OCI-LY7 (cell line): ENCODE measurements around the gene ECT2L. TPM values are rescaled to one million over a fixed set of nuclear protein-coding genes. Genes with fewer than 3 reads are reported as not detected.

Experiments used
- BruUV-seq: library from RNA; stranded (reverse); fragments of 400-500 nt; replicated peaks from 2 replicates; lab custom pipeline; 2021; lab: Mats Ljungman, UMichigan
- CTCF ChIA-PET: fragments of 300-600 bp; sonication (Branson Sonifier 250); formaldehyde crosslinking; loops from one replicate; lab custom pipeline; 2022; ENCODE audit warnings: antibody characterized with exemption; ENCODE audit not compliant: unreplicated experiment; lab: Charles Lee
- POLR2A ChIA-PET: fragments of 300-600 bp; sonication (Branson Sonifier 250); formaldehyde crosslinking; loops from one replicate; lab custom pipeline; 2022; ENCODE audit warnings: antibody characterized with exemption; lab: Charles Lee
- DNase-seq: peaks from one replicate; pipeline ENCODE4 v3.0.0-alpha.2; 2015; ENCODE audit warnings: low spot score
- H2AFZ ChIP-seq: fragments of 200-600 bp; sonication (generic), shearing (Covaris generic); 2 replicates; pipeline ENCODE4 v1.6.1; 2014; ENCODE audit warnings: mild to moderate bottlenecking, antibody characterized with exemption, low read length, moderate library complexity
- H3K27ac ChIP-seq: fragments of 200-600 bp; sonication (generic); 2 replicates; pipeline ENCODE4 v1.5.1; 2014; ENCODE audit warnings: mixed run types, low read depth, mild to moderate bottlenecking, moderate library complexity, low read length, inconsistent platforms; ENCODE audit not compliant: poor library complexity, severe bottlenecking
- H3K36me3 ChIP-seq: fragments of 200-600 bp; sonication (generic); 2 replicates; pipeline ENCODE4 v1.6.1; 2014; ENCODE audit warnings: mild to moderate bottlenecking, antibody characterized with exemption, low read length, moderate library complexity, mixed read lengths; ENCODE audit not compliant: insufficient read depth
- H3K4me1 ChIP-seq: fragments of 200-600 bp; sonication (generic); 2 replicates; pipeline ENCODE4 v1.5.1; 2014; ENCODE audit warnings: mild to moderate bottlenecking, low read length; ENCODE audit not compliant: insufficient read depth, poor library complexity, severe bottlenecking
- H3K4me2 ChIP-seq: fragments of 200-600 bp; sonication (generic); 2 replicates; pipeline ENCODE4 v1.6.1; 2014; ENCODE audit warnings: mild to moderate bottlenecking, low read length
- H3K4me3 ChIP-seq: fragments of 200-600 bp; sonication (generic); 2 replicates; pipeline ENCODE4 v1.5.1; 2014; ENCODE audit warnings: mild to moderate bottlenecking, low read depth, low read length; ENCODE audit not compliant: poor library complexity, severe bottlenecking
- H3K79me2 ChIP-seq: fragments of 200-600 bp; sonication (generic); 2 replicates; pipeline ENCODE4 v1.6.1; 2016; ENCODE audit warnings: low read depth, mild to moderate bottlenecking, low read length, moderate library complexity, mixed read lengths; ENCODE audit not compliant: insufficient read depth
- H3K9me2 ChIP-seq: fragments of 200-600 bp; sonication (generic); 2 replicates; pipeline ENCODE4 v1.6.1; 2016; ENCODE audit warnings: mild to moderate bottlenecking, low read length, mixed read lengths; ENCODE audit not compliant: insufficient read depth
- H3K9me3 ChIP-seq: fragments of 200-600 bp; sonication (generic); 2 replicates; pipeline ENCODE4 v1.6.1; 2014; ENCODE audit warnings: mild to moderate bottlenecking, mixed run types, low read length, mixed read lengths
- H4K20me1 ChIP-seq: fragments of 200-600 bp; sonication (generic); 2 replicates; pipeline ENCODE4 v1.6.1; 2014; ENCODE audit warnings: mild to moderate bottlenecking, antibody characterized with exemption, low read length, moderate library complexity, mixed read lengths; ENCODE audit not compliant: insufficient read depth
- EZH2phosphoT487 ChIP-seq: fragments of 200-600 bp; sonication (generic); IDR thresholded peaks from 2 replicates; pipeline ENCODE4 v1.6.1; 2018; ENCODE audit warnings: low read depth, borderline replicate concordance, mild to moderate bottlenecking, mixed run types, antibody characterized with exemption, low read length, moderate library complexity, mixed read lengths
- intact Hi-C: fragments of 100-400 bp; cut with micrococcal nuclease; formaldehyde crosslinking; loops from one replicate; pipeline ENCODE4 v1.10.0; 2022; ENCODE audit not compliant: unreplicated experiment
- total RNA-seq, 2 experiments: library from RNA; depleted of rRNA in 1 of 2; stranded (reverse); fragments of >200 nt in 1 of 2; shearing (Covaris generic) in 1 of 2; gene quantifications; 2 replicates each; pipeline ENCODE4 v1.2.3, GENCODE V29; 2014 to 2022
- TF ChIP-seq, protein P1 (sequence below): fragments of 200-600 bp; sonication (generic); conservative IDR thresholded peaks from 2 replicates; pipeline ENCODE4 v1.5.1; 2014; ENCODE audit warnings: mild to moderate bottlenecking, antibody characterized with exemption, low read length, moderate library complexity, mixed read lengths

The ECT2L gene
- total RNA-seq, 2 experiments from 2014 or later, result not detected

DNA sequence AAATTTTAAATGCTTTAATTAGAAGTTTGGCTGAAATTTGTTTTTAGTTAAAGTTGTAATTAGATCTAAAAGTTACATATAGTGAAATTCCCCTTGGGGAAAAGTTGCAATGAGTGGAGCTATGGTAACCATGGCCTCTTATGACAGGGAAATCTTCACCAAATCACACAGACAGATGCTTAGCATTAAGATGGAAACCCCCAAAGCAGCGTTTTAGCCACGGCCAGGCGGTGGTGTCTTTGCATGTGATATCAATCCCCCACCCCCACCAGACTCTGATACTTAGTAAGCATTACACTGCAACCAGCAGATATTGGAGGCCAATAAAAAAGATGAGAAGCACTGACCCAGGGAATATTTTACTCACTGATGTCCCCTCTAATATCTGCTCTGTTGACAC lies 116.4 kb downstream of the ECT2L start:
- Histone ChIP-seq H3K36me3 (peaks cover 92% of the 10 kb centered on the region), H3K4me2 (no peak overlapping the region), H3K4me1 (no peaks in the 10 kb centered on the region), H3K4me3 (no peak overlapping the region), H3K9me3 (no peaks in the 10 kb centered on the region), H3K27ac (no peak overlapping the region), H3K9me2 (no peaks in the 10 kb centered on the region), H3K79me2 (no peaks in the 10 kb centered on the region), H4K20me1 (no peaks in the 10 kb centered on the region), H2AFZ (no peak overlapping the region)
- BruUV-seq, result no TSS peak
- POLR2A ChIA-PET, result no interaction called here
- TF ChIP-seq EZH2phosphoT487, result no peak
- TF ChIP-seq, protein P1, sequence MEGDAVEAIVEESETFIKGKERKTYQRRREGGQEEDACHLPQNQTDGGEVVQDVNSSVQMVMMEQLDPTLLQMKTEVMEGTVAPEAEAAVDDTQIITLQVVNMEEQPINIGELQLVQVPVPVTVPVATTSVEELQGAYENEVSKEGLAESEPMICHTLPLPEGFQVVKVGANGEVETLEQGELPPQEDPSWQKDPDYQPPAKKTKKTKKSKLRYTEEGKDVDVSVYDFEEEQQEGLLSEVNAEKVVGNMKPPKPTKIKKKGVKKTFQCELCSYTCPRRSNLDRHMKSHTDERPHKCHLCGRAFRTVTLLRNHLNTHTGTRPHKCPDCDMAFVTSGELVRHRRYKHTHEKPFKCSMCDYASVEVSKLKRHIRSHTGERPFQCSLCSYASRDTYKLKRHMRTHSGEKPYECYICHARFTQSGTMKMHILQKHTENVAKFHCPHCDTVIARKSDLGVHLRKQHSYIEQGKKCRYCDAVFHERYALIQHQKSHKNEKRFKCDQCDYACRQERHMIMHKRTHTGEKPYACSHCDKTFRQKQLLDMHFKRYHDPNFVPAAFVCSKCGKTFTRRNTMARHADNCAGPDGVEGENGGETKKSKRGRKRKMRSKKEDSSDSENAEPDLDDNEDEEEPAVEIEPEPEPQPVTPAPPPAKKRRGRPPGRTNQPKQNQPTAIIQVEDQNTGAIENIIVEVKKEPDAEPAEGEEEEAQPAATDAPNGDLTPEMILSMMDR, result no peak
- CTCF ChIA-PET, result no interaction called here
- DNase-seq, result no peak
- intact Hi-C loops, result no loop called here

DNA sequence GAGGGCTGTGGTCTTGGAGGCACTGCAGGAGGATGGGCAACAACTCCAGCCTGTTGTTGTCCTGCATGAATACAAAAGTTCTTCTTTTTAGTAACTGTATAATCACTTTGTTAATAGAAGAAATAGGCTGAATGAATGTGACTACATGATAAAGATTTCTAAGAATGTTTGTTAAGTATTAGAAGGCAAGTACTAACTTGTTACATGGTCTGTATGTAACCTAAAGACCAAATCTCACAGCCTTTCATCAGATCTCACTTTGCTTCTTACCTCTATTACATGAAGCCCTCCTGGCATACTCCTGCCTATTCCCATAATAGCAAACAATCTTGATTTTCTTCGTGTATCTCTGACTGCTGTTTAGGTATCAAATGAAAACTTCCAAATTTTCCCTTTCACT lies 118.8 kb downstream of the ECT2L start:
- Histone ChIP-seq H3K27ac (no peak overlapping the region), H3K4me3 (no peak overlapping the region), H4K20me1 (no peaks in the 10 kb centered on the region), H2AFZ (no peak overlapping the region), H3K4me1 (no peaks in the 10 kb centered on the region), H3K9me2 (no peaks in the 10 kb centered on the region), H3K9me3 (no peaks in the 10 kb centered on the region), H3K36me3 (peaks cover 85% of the 10 kb centered on the region), H3K79me2 (no peaks in the 10 kb centered on the region), H3K4me2 (no peak overlapping the region)
- BruUV-seq, result no TSS peak
- no peak for TF ChIP-seq EZH2phosphoT487
- TF ChIP-seq, protein P1, result no peak
- DNase-seq, result no peak
- POLR2A ChIA-PET, result no interaction called here
- intact Hi-C loops, result no loop called here
- CTCF ChIA-PET, result no interaction called here

DNA sequence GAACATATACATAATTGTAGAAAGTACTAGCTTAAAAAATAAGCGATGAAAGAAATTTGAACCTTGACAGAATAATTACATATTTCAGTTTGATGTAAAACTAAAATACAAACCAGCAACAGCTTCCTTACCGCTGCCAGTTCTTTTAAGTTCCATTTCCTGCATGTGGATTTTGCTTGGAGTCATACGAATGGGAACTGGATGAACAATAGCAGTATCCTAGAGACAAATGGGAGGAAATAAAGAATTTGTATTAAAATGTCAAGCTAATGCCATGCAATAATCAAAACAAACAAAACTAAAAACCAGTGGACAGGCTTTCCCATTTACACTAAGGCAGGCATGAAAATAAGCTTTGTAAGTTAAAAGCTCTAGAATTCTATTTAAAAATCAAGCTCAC lies 125.0 kb downstream of the ECT2L start:
- H3K9me3 ChIP-seq, result no peaks in the 10 kb centered on the region
- no peaks in the 10 kb centered on the region for H3K9me2 ChIP-seq
- H3K4me1 ChIP-seq, result no peaks in the 10 kb centered on the region
- no TSS peak for BruUV-seq
- no peak overlapping the region for H2AFZ ChIP-seq
- no peak overlapping the region for H3K4me2 ChIP-seq
- H3K27ac ChIP-seq, result no peak overlapping the region
- no peak overlapping the region for H3K4me3 ChIP-seq
- ChIA-PET POLR2A (interaction anchor here (0.6 to 1.9 kb wide), 6 partner anchors 10 to 617 kb away, joined by 3 to 9 read pairs (median 4); no protein-coding TSS in a partner anchor), CTCF (no interaction called here)
- intact Hi-C loops, result no loop called here
- TF ChIP-seq EZH2phosphoT487, result no peak
- TF ChIP-seq, protein P1, result no peak
- DNase-seq, result no peak
- peaks cover 52% of the 10 kb centered on the region for H3K36me3 ChIP-seq
- H4K20me1 ChIP-seq, result no peaks in the 10 kb centered on the region
- H3K79me2 ChIP-seq, result no peaks in the 10 kb centered on the region
